Posterior vena cava (tissue), 2 donors: ENCODE measurements around the gene MYO10. TPM values are rescaled to one million over a fixed set of nuclear protein-coding genes. Genes with fewer than 3 reads are reported as not detected.
A peak's percentile ranks its signal among the peaks of the same experiment; 100 is the strongest.

Experiments
- DNase-seq: peaks from one replicate; pipeline ENCODE4 v3.0.0-alpha.2; 2020; ENCODE audit warnings: low spot score
- intact Hi-C, 2 donors: fragments of 100-400 bp; cut with DNase I; formaldehyde crosslinking; loops; one replicate each; pipeline versions ENCODE4 v1.14.1 to v1.14.2; 2022 to 2023
- total RNA-seq, 2 donors: library from RNA; stranded (reverse); fragmentation: NEBNext Ultra II Directional; extraction: Animal tissue kit (Norgen Biotek cat#: 25700); gene quantifications; one replicate each; pipeline ENCODE4 v1.2.1, GENCODE V29; 2021
- donor health status: DM: yes; HTN: yes; CAD: no.
- donor health status: DM: yes; HTN: yes; CAD: no.

MYO10 gene
- total RNA-seq, 2 donors from 2014 or later: 8.5 to 11.2 TPM

GRCh38 chr5:16946725-16947124 lies 10.6 kb upstream of the MYO10 start:
- no peak for DNase-seq
- intact Hi-C loops: no loop called here

GRCh38 chr5:16944816-16945562 lies 8.9 kb upstream of the MYO10 start:
- DNase-seq: no peak
- intact Hi-C loops: no loop called here

- DNase-seq: no peak
- intact Hi-C loops: no loop called here
Measured at GRCh38 chr5:16943846-16944678, 8.0 kb upstream of the MYO10 start.

GRCh38 chr5:16937503-16938161 lies 1.5 kb upstream of the MYO10 start:
- intact Hi-C loops: no loop called here

GRCh38 chr5:16936989-16937438 lies 926 bp upstream of the MYO10 start:
- DNase-seq: no peak
- intact Hi-C loops: no loop called here

More at GRCh38 chr5:16937503-16938161, 1.5 kb upstream of the MYO10 start:
- DNase-seq: no peak

- DNase-seq: peak; percentile 85
- intact Hi-C loops: no loop called here
Measured at GRCh38 chr5:16935231-16936149, 598 bp downstream of the MYO10 start.

GRCh38 chr5:16934677-16935153 lies 1.4 kb downstream of the MYO10 start:
- intact Hi-C loops: no loop called here
- DNase-seq: no peak

- no peak for DNase-seq
- intact Hi-C loops: no loop called here
Measured at GRCh38 chr5:16934123-16934522, 2.0 kb downstream of the MYO10 start.

GRCh38 chr5:16933337-16933736 lies 2.8 kb downstream of the MYO10 start:
- intact Hi-C loops: no loop called here

GRCh38 chr5:16932401-16932800 lies 3.7 kb downstream of the MYO10 start:
- DNase-seq: no peak
- intact Hi-C loops: no loop called here

More at GRCh38 chr5:16933337-16933736, 2.8 kb downstream of the MYO10 start:
- DNase-seq: no peak

GRCh38 chr5:16931334-16932110 lies 4.6 kb downstream of the MYO10 start:
- no peak for DNase-seq
- intact Hi-C loops: no loop called here

- no peak for DNase-seq
- intact Hi-C loops: no loop called here
Measured at GRCh38 chr5:16930496-16930895, 5.6 kb downstream of the MYO10 start.

GRCh38 chr5:16929831-16930230 lies 6.3 kb downstream of the MYO10 start:
- no peak for DNase-seq
- intact Hi-C loops: no loop called here

- DNase-seq: no peak
- intact Hi-C loops: no loop called here
Measured at GRCh38 chr5:16929347-16929746, 6.7 kb downstream of the MYO10 start.

- no peak for DNase-seq
Measured at GRCh38 chr5:16927613-16928012, 8.5 kb downstream of the MYO10 start.

GRCh38 chr5:16926417-16926816 lies 9.7 kb downstream of the MYO10 start:
- no peak for DNase-seq
- intact Hi-C loops: no loop called here

More at GRCh38 chr5:16927613-16928012, 8.5 kb downstream of the MYO10 start:
- intact Hi-C loops: no loop called here

GRCh38 chr5:16924206-16924605 lies 11.9 kb downstream of the MYO10 start:
- no peak for DNase-seq

GRCh38 chr5:16922430-16922829 lies 13.7 kb downstream of the MYO10 start:
- intact Hi-C loops: no loop called here
- DNase-seq: no peak

More at GRCh38 chr5:16924206-16924605, 11.9 kb downstream of the MYO10 start:
- intact Hi-C loops: no loop called here
